Activated CD4-positive, alpha-beta T cell treated with anti-CD3 and anti-CD28 coated beads for 1 hour (primary cell): ENCODE measurements around the gene UFSP1.
"Not testable (repeated sequence)": the region's sequence is repeated elsewhere in the genome, so short reads cannot be mapped to it uniquely, and the experiment has no call there.

Source experiments
- DNase-seq: peaks from one replicate; pipeline ENCODE4 v3.0.0-alpha.2; 2020

The UFSP1 gene

DNA sequence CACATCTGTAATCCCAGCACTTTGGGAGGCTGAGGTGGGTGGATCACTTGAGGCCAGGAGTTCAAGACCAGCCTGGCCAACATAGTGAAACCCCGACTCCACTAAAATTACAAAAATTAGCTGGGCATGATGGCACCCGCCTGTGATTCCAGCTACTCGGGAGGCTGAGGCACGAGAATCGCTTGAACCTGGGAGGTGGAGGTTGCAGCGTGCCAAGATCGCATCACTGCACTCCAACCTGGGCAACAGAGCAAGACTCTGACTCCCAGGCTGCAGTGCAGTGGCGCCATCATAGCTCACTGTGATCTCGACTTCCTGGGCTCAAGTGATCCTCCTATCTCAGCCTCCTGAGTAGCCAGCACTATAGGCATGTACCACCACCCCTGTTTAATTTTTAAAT, 34.6 kb downstream of the UFSP1 start:
- not testable (repeated sequence) for DNase-seq

DNA sequence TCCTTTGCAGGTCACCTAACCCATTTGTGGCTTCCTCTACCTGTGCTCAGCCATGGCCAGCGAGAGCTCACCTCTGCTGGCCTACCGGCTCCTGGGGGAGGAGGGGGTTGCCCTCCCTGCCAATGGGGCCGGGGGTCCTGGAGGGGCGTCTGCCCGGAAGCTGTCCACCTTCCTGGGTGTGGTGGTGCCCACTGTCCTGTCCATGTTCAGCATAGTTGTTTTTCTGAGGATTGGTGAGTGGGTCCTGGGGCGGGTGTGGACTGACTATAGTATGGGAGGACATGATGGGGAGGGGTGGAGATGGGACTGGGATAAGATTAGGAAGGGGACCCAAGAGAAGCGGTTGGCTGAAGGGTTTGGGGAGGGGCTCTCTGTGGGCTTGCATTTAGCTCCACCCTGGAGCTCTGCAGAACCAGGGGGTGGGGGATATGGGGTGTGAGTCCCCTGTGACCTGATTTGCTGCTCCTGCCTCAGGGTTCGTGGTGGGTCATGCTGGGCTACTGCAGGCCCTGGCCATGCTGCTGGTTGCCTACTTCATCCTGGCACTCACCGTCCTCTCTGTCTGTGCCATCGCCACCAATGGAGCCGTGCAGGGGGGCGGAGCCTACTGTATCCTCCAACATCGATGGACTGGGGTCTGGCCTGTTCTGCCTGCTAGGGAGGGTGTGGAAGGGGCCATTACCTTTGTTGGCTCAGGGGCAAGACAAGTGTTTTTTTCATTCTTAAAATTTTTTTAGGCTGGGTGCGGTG, 35.2 kb downstream of the UFSP1 start:
- DNase-seq: no peak

- DNase-seq: peak; percentile 71
Observed at GRCh38 chr7:100852048-100852872, 37.3 kb downstream of the UFSP1 start, which contains the start of gene SLC12A9. SLC12A9 (plus strand) TSS chr7:100852713; CDS start chr7:100854198, 1,485 bp downstream.

GRCh38 chr7:100847360-100847759, 42.2 kb downstream of the UFSP1 start:
- DNase-seq: no peak

DNA sequence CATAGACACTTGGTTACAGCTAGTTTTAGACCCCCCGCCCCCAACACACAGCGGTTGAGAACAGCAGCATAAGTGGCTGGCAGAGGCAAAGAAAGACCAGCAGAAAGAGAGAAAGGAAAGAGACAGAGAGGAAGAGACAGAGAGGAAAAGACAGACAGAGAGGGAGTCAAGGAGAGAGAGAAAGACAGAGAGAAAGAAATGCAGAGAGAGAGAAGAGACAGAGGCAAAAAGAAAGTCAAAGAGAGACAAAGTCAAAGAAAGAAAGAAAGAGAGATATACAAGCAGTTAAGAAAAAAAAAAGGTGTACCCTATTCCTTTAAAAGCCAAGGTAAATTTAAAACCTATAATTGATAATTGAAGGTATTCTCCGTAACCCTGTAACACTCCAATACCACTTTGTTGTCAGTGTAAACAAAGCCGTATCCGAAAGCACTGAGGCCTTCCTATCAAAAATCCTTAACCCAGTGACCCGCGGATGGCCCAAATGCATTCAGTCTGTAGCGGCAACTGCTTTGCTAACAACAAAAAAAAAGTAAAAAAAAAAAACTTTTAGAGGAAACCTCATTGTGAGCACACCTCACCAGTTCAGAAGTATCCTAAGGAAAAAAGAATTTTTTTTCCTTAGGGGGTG, 48.9 kb downstream of the UFSP1 start:
- DNase-seq: no peak

DNA sequence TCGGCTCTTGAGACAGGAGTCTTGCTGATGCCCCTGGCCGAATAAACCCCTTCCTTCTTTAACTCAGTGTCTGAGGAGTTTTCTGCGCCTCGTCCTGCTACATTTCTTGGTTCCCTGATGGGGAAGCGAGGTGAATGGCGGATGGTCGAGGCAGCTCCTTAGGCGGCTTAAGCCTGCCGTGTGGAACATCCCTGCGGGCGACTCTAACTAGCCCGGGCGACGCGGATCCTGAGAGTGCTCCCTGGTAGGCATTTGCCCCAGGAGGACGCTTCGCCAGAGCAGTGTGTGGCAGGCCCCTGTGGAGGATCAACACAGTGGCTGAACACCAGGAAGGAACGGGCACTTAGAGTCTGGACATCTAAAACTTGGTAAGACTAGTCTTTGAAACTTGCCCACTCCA, 50.2 kb downstream of the UFSP1 start:
- DNase-seq: no peak
